ENCODE data around the gene PAWR.

DNA sequence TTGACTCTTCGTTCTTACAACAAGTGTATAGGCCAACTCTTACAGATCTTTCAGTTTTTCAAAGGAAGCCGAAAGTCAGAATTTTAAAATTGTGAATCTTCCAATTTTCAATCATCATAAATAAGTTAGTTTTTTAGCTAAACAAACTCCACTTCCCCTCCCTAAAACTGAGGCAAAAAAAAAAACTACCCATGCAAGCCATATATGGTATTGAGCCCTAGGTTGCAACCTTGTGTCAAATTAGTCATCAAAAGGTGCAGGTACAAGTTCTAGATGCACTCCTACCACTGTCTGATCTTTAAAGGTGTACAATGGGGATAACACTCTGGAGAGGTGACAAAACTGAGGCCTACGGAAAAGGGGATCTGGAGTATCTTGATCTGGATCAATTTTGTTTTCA lies 97.9 kb downstream of the PAWR start:
- TF ChIP-seq POLR2AphosphoS5 (IDR thresholded peaks at IDR 0.05; ENCODE audit: borderline replicate concordance, low read depth, low read length): no peak
- no peak for TF ChIP-seq EZH2 (IDR thresholded peaks at IDR 0.05)
- TF ChIP-seq FOXP2 (optimal IDR thresholded peaks at IDR 0.05; ENCODE audit: control extremely low read depth, extremely low read length, insufficient read depth): no peak
